Sigmoid colon (tissue), 7 donors: ENCODE results near the gene FSTL4. TPM values are rescaled to one million over a fixed set of nuclear protein-coding genes. Genes with fewer than 3 reads are reported as not detected.

ENCODE experiments used
- DNase-seq: peaks from one replicate; pipeline ENCODE4 v3.0.0-alpha.2; 2019
- H3K27ac ChIP-seq, 4 donors: fragments of 200-600 bp; sonication (generic); one replicate each; pipeline ENCODE4 v1.5.1; 2016 to 2019; ENCODE audit warnings: mild to moderate bottlenecking in 1 of 4
- H3K27me3 ChIP-seq, 3 donors: fragments of 200-600 bp; sonication (generic); one replicate each; pipeline ENCODE4 v1.5.1; 2019; ENCODE audit warnings: mild to moderate bottlenecking in 1 of 3
- H3K36me3 ChIP-seq, 4 donors: fragments of 200-600 bp; sonication (generic); one replicate each; pipeline ENCODE4 v1.5.1; 2016 to 2019
- H3K4me1 ChIP-seq, 4 donors: fragments of 200-600 bp; sonication (generic); one replicate each; pipeline ENCODE4 v1.5.1; 2017 to 2019
- H3K4me3 ChIP-seq, 4 donors: fragments of 200-600 bp; sonication (generic); one replicate each; pipeline ENCODE4 v1.5.1; 2017 to 2019; ENCODE audit warnings: mild to moderate bottlenecking in 2 of 4, moderate library complexity in 1 of 4
- H3K9me3 ChIP-seq, 4 donors: fragments of 200-600 bp in 3 of 4; sonication (generic) in 3 of 4; one replicate each; pipeline versions ENCODE4 v1.5.1 to v1.6.1; 2013 to 2019
- EP300 ChIP-seq, 4 donors: sonication (generic); formaldehyde crosslinking; IDR thresholded peaks; one replicate each; pipeline ENCODE4 v1.6.1; 2017; ENCODE audit warnings: antibody characterized with exemption in 4 of 4
- POLR2A ChIP-seq, 2 donors: fragments of 450-650 bp; IDR thresholded peaks; one replicate each; pipeline ENCODE4 v1.6.1; 2016; ENCODE audit warnings: antibody characterized with exemption in 2 of 2, mild to moderate bottlenecking in 2 of 2, moderate library complexity in 2 of 2
- POLR2AphosphoS5 ChIP-seq, 4 donors: sonication (generic); formaldehyde crosslinking; IDR thresholded peaks; one replicate each; pipeline ENCODE4 v1.6.1; 2017; ENCODE audit warnings: antibody characterized with exemption in 4 of 4
- WGBS, 2 donors: extraction: QIAGEN DNeasy Blood & Tissue Kit; methylation state at CpG; one replicate each; pipeline ENCODE4 v1.1.7; 2013; 5-methylcytosine and 5-hydroxymethylcytosine counted together
- intact Hi-C: fragments of 100-400 bp; cut with DNase I; formaldehyde crosslinking; loops from one replicate; pipeline ENCODE4 v1.15.1; 2023
- polyA plus RNA-seq, 3 donors: library from polyadenylated mRNA; stranded (reverse); fragments of 200-250 nt; gene quantifications; one replicate each; pipeline ENCODE4 v1.2.3, GENCODE V29; 2013
- total RNA-seq, 4 donors: library from RNA; depleted of rRNA; stranded (reverse); fragments of >200 nt; gene quantifications; one replicate each; pipeline ENCODE4 v1.1.0, GENCODE V29; 2016
- TF ChIP-seq, protein P1 (sequence below), 4 experiments: fragments of 450-650 bp in 3 of 4; fragments of 200-600 bp in 1 of 4; IDR thresholded peaks; one replicate each; pipeline ENCODE4 v1.5.1; 2016 to 2019; ENCODE audit warnings: antibody characterized with exemption in 4 of 4, mild to moderate bottlenecking in 3 of 4, moderate library complexity in 2 of 4
- donor health status: healthy with polysubstance abuse.
- donor health status: Bipolar disorder and iron deficiency.
- donor health status: healthy.

The FSTL4 gene
- total and polyA plus RNA-seq, 7 donors, result 0.23 to 0.45 (median 0.28) TPM; not detected in 4

DNA sequence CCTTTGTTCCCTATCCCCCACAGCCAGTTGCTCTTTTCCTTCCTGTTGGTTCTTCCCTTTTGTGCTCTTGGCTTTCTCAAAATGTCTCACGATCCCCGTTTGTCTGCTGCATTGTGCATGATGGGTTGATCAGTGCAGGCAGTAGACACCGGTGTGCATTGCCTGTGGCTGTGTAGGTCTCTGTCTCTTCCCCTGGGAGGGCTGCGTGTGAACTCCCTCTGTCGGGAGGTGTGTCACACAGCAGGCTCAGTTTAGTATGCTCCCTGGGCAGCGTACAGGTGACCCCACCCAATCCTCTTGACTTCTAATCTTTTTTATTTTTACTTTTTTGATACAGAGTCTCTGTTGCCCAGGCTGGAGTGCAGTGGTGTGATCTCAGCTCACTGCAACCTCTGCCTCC lies 265.3 kb downstream of the FSTL4 start:
- H3K4me3 ChIP-seq, result no peak overlapping the region
- no peak overlapping the region for H3K27ac ChIP-seq
- WGBS, 2 donors, result 29 to 53% methylated on average over 6 of the region's 6 CpGs
- TF ChIP-seq EP300 (IDR thresholded peaks at IDR 0.05) (no peak), POLR2A (IDR thresholded peaks at IDR 0.05) (no peak), POLR2AphosphoS5 (IDR thresholded peaks at IDR 0.05) (no peak)
- TF ChIP-seq, protein P1, sequence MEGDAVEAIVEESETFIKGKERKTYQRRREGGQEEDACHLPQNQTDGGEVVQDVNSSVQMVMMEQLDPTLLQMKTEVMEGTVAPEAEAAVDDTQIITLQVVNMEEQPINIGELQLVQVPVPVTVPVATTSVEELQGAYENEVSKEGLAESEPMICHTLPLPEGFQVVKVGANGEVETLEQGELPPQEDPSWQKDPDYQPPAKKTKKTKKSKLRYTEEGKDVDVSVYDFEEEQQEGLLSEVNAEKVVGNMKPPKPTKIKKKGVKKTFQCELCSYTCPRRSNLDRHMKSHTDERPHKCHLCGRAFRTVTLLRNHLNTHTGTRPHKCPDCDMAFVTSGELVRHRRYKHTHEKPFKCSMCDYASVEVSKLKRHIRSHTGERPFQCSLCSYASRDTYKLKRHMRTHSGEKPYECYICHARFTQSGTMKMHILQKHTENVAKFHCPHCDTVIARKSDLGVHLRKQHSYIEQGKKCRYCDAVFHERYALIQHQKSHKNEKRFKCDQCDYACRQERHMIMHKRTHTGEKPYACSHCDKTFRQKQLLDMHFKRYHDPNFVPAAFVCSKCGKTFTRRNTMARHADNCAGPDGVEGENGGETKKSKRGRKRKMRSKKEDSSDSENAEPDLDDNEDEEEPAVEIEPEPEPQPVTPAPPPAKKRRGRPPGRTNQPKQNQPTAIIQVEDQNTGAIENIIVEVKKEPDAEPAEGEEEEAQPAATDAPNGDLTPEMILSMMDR (IDR thresholded peaks at IDR 0.05), result no peak
- H3K4me1 ChIP-seq, result no peaks in the 10 kb centered on the region
- intact Hi-C loops, result no loop called here
- no peak for DNase-seq
- no peaks in the 10 kb centered on the region for H3K9me3 ChIP-seq
- H3K27me3 ChIP-seq, result peaks cover 0 to 4% (median 0%) of the 10 kb centered on the region in 3 donors
- H3K36me3 ChIP-seq, result no peaks in the 10 kb centered on the region

DNA sequence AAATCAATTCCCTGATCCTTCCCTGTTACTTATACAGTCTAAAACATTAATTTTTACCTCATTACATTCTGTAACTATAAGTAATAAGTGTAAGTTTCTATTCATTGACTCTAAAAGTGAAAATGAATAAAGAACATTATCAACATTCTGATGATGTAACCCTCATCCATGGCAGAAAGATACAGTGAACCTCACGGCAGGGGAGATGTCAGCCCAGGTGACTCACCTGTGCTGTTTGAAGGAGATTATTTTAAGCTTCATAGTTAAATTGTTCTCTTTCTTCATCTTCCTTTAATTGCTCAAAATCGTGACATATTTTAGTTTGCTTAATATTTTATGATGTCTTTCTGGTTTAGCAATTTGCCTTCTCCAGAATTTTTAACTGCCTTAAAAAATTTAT lies 268.1 kb downstream of the FSTL4 start:
- TF ChIP-seq POLR2A (IDR thresholded peaks at IDR 0.05) (no peak), EP300 (IDR thresholded peaks at IDR 0.05) (no peak), POLR2AphosphoS5 (IDR thresholded peaks at IDR 0.05) (no peak)
- TF ChIP-seq, protein P1 (IDR thresholded peaks at IDR 0.05), result no peak
- no peak overlapping the region for H3K4me3 ChIP-seq
- H3K27ac ChIP-seq, result no peak overlapping the region
- intact Hi-C loops, result no loop called here
- H3K36me3 ChIP-seq, result no peaks in the 10 kb centered on the region
- no peaks in the 10 kb centered on the region for H3K9me3 ChIP-seq
- no peak for DNase-seq
- peaks cover 0 to 4% (median 0%) of the 10 kb centered on the region in 3 donors for H3K27me3 ChIP-seq
- WGBS, 2 donors, result 35 to 71% methylated on average over 2 of the region's 2 CpGs
- H3K4me1 ChIP-seq, result no peaks in the 10 kb centered on the region

DNA sequence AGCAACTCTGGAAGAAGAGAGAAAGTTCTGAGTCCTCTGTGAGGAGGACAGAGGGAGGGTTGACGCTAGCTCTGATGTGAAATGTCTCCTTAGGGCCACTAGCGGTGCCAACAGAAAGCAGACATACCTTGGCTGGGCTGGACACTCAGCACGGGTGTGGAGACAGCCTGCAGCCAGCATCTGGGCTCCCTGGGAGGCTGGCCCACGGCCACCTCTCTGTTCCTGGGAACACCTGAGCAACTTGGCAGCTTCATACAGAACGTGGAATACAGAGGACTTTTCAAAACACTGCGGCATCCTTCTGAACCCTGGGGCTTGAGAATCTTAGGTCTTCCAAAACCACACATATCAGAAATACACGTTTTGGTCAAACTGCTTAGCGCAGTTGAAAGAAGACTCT lies 269.1 kb downstream of the FSTL4 start:
- no peak for TF ChIP-seq POLR2A (IDR thresholded peaks at IDR 0.05)
- no peak for TF ChIP-seq POLR2AphosphoS5 (IDR thresholded peaks at IDR 0.05)
- no peak for TF ChIP-seq EP300 (IDR thresholded peaks at IDR 0.05)
- TF ChIP-seq, protein P1 (IDR thresholded peaks at IDR 0.05), result no peak
- 71 to 78% methylated on average over 8 of the region's 8 CpGs for WGBS, 2 donors
- Histone ChIP-seq H3K27me3 (peaks cover 0 to 4% (median 0%) of the 10 kb centered on the region in 3 donors), H3K36me3 (no peaks in the 10 kb centered on the region), H3K4me3 (no peak overlapping the region), H3K4me1 (no peaks in the 10 kb centered on the region), H3K27ac (no peak overlapping the region), H3K9me3 (no peaks in the 10 kb centered on the region)
- intact Hi-C loops, result no loop called here
- DNase-seq, result peak; percentile 9

DNA sequence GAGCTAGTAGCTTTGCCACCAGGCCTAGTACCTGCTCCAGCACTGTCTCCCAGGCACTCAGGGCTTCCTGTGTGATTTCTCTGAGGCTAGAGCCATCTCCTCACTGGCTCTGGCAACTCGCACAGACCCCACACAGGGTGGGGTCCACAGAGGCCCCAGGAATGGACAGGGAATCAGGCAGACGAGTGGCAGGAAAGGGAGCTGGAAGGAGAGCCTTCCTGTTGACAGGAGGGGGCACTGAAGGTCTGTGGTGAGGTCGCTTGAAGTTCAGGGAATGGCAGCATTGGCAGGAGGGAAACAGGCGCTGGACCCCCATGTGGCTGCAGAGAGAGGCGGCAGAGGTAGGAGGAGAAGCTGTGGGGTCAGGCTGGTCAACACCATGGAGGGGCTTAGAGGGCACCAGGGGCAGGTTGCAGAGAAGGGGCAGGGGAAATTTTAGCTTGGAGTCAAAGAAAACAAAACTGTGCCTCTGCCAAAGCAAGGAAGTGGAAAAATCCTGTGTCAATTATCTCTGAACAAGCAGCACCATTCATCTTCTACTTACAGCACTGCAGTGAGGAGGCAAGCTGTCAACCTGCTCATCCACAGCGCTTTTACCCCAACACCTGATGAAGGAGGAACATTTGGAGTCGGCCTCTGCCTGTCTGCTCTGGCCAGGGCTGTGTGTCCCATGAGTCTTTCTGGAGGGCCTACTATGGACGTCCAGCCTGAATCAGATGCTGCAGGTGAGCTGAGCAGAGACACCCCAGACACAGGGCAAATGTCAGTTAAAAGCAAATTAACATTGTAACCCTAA lies 270.2 kb downstream of the FSTL4 start:
- Histone ChIP-seq H3K27ac (no peak overlapping the region), H3K27me3 (peaks cover 0 to 3% (median 0%) of the 10 kb centered on the region in 3 donors), H3K36me3 (no peaks in the 10 kb centered on the region), H3K4me1 (no peaks in the 10 kb centered on the region), H3K4me3 (no peak overlapping the region), H3K9me3 (no peaks in the 10 kb centered on the region)
- no peak for TF ChIP-seq EP300 (IDR thresholded peaks at IDR 0.05)
- TF ChIP-seq POLR2AphosphoS5 (IDR thresholded peaks at IDR 0.05), result no peak
- TF ChIP-seq, protein P1 (IDR thresholded peaks at IDR 0.05), result no peak
- no peak for TF ChIP-seq POLR2A (IDR thresholded peaks at IDR 0.05)
- 84 to 89% methylated on average over 8 of the region's 8 CpGs for WGBS, 2 donors
- intact Hi-C loops, result no loop called here
- peak; percentile 20 for DNase-seq
